ENCODE measurements around the gene BAIAP2L1. TPM values are rescaled to one million over a fixed set of nuclear protein-coding genes. Genes with fewer than 3 reads are reported as not detected.

BAIAP2L1 gene
- polyA plus RNA-seq, 4 donors = 23.8 to 51.4 (median 33.1) TPM

- FAIRE-seq = no peak
- no peak overlapping the region for H3K4me3 ChIP-seq (ENCODE audit: low read depth in 1 of 3, low read length in 3 of 3)
- H3K27me3 ChIP-seq (ENCODE audit: control insufficient read depth in 3 of 3, insufficient read depth in 3 of 3, low read length in 3 of 3) = no peaks in the 10 kb centered on the region
- 90 to 93% (median 93%) methylated on average over 8 of the region's 8 CpGs for WGBS, 3 donors
- peaks cover 0 to 42% (median 0%) of the 10 kb centered on the region in 3 donors for H3K36me3 ChIP-seq (ENCODE audit: control insufficient read depth in 3 of 3, insufficient read depth in 2 of 3, low read depth in 1 of 3, low read length in 3 of 3)
- H3K4me1 ChIP-seq (ENCODE audit: control insufficient read depth in 3 of 3, insufficient read depth in 2 of 3, low read depth in 1 of 3, low read length in 2 of 3) = peaks cover 0 to 22% (median 2%) of the 10 kb centered on the region in 3 donors
- H3K27ac ChIP-seq (ENCODE audit: low read depth in 1 of 3, low read length in 2 of 3) = no peak overlapping the region
- DNase-seq = no peak
- H3K9me3 ChIP-seq (ENCODE audit: control insufficient read depth in 2 of 2, insufficient read depth in 1 of 2, low read depth in 1 of 2, low read length in 1 of 2) = peaks cover 0 to 4% of the 10 kb centered on the region in 2 donors
These were observed 49.8 kb downstream of the BAIAP2L1 start for GRCh38 chr7:98351136-98351535.

DNA sequence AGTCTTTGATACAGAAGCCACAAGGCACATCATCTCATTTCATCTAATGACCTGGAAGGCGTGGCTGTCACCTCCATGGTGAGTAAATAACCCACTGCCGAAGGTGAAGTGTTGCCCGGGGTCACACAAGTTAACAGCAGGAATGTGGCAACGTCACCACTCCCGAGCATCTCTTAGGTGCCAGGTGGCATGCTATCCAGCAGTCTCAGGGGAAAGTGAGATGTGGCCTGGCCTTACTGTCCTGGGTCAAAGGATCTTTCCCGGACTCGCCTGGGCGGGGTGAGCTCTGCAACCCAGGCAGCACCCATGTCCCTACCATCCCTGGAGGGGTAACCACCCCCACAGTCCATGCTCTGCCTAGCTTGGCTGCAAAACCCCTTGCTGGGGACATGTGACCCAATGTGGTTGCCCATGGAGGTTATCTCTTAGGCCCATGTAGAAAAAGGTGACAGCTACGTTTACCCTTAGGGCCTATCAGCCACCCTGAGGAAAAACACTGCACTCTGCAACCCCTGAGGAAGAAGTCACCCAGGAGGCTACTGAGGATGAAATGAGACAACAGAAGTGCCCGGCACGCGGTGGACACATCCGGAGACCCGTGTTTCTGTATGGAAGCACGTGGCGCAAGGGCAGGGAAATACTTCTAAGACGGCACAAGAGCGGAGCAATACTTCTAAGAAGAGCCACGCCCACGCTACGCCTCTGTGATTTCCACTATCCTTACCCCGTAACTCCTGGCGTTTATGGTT is 52.0 kb downstream of the BAIAP2L1 start:
- peak overlapping the region in 2 of 3 donors; percentile 3 to 55 for H3K27ac ChIP-seq (ENCODE audit: low read depth in 1 of 3, low read length in 2 of 3)

DNA sequence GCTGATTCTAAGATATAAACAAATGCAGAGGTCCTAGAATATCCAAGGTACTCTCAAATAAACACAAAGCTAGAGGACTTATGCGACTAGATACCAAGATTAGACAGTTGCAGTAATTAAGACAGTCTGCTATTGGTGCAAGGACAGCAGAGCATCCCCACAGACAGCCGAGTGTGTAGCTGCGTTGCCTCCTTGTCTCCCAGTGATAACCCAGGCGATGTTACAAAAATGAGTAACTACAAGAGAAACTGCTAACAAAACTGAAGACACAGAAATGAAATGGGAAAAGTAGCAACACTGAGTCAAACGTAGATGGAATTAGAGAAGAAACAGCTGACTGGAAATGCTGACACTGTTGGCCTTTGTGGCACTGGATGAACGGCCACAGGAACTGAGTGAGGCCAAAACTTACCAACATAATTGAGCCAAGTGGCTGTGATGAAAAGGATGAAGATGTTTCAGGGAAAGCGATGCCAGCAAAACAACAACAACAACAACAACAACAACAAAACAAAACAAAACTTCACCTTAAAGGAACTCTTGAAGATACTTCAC is 54.3 kb downstream of the BAIAP2L1 start:
- no peak for FAIRE-seq
- no peak overlapping the region for H3K27ac ChIP-seq (ENCODE audit: low read depth in 1 of 3, low read length in 2 of 3)
- H3K4me3 ChIP-seq (ENCODE audit: low read depth in 1 of 3, low read length in 3 of 3) = no peak overlapping the region
- no peaks in the 10 kb centered on the region for H3K27me3 ChIP-seq (ENCODE audit: control insufficient read depth in 3 of 3, insufficient read depth in 3 of 3, low read length in 3 of 3)
- H3K4me1 ChIP-seq (ENCODE audit: control insufficient read depth in 3 of 3, insufficient read depth in 2 of 3, low read depth in 1 of 3, low read length in 2 of 3) = peaks cover 0 to 11% (median 0%) of the 10 kb centered on the region in 3 donors
- H3K36me3 ChIP-seq (ENCODE audit: control insufficient read depth in 3 of 3, insufficient read depth in 2 of 3, low read depth in 1 of 3, low read length in 3 of 3) = peaks cover 0 to 29% (median 0%) of the 10 kb centered on the region in 3 donors
- DNase-seq = no peak
- 65 to 79% (median 75%) methylated on average over 7 of the region's 7 CpGs for WGBS, 3 donors
- H3K9me3 ChIP-seq (ENCODE audit: control insufficient read depth in 2 of 2, insufficient read depth in 1 of 2, low read depth in 1 of 2, low read length in 1 of 2) = peaks cover 0 to 4% of the 10 kb centered on the region in 2 donors

More for the DNA sequence above, 52.0 kb downstream of the BAIAP2L1 start:
- Histone ChIP-seq H3K4me1 (ENCODE audit: control insufficient read depth in 3 of 3, insufficient read depth in 2 of 3, low read depth in 1 of 3, low read length in 2 of 3) (peaks cover 0 to 7% (median 0%) of the 10 kb centered on the region in 3 donors), H3K27me3 (ENCODE audit: control insufficient read depth in 3 of 3, insufficient read depth in 3 of 3, low read length in 3 of 3) (no peaks in the 10 kb centered on the region), H3K9me3 (ENCODE audit: control insufficient read depth in 2 of 2, insufficient read depth in 1 of 2, low read depth in 1 of 2, low read length in 1 of 2) (peaks cover 0 to 4% of the 10 kb centered on the region in 2 donors), H3K36me3 (ENCODE audit: control insufficient read depth in 3 of 3, insufficient read depth in 2 of 3, low read depth in 1 of 3, low read length in 3 of 3) (peaks cover 0 to 34% (median 0%) of the 10 kb centered on the region in 3 donors), H3K4me3 (ENCODE audit: low read depth in 1 of 3, low read length in 3 of 3) (no peak overlapping the region)
- DNase-seq (peak; percentile 53 to 88), FAIRE-seq (no peak)
- WGBS, 3 donors = 66 to 81% (median 75%) methylated on average over 23 of the region's 23 CpGs

- Histone ChIP-seq H3K9me3 (ENCODE audit: control insufficient read depth in 2 of 2, insufficient read depth in 1 of 2, low read depth in 1 of 2, low read length in 1 of 2) (peaks cover 0 to 4% of the 10 kb centered on the region in 2 donors), H3K36me3 (ENCODE audit: control insufficient read depth in 3 of 3, insufficient read depth in 2 of 3, low read depth in 1 of 3, low read length in 3 of 3) (peaks cover 0 to 8% (median 0%) of the 10 kb centered on the region in 3 donors), H3K4me1 (ENCODE audit: control insufficient read depth in 3 of 3, insufficient read depth in 2 of 3, low read depth in 1 of 3, low read length in 2 of 3) (peaks cover 0 to 8% (median 0%) of the 10 kb centered on the region in 3 donors), H3K27ac (ENCODE audit: low read depth in 1 of 3, low read length in 2 of 3) (no peak overlapping the region), H3K4me3 (ENCODE audit: low read depth in 1 of 3, low read length in 3 of 3) (no peak overlapping the region), H3K27me3 (ENCODE audit: control insufficient read depth in 3 of 3, insufficient read depth in 3 of 3, low read length in 3 of 3) (no peaks in the 10 kb centered on the region)
- DNase-seq (no peak), FAIRE-seq (no peak)
- WGBS, 3 donors = 60 to 75% (median 64%) methylated on average over 3 of the region's 3 CpGs
These were observed 59.8 kb downstream of the BAIAP2L1 start for GRCh38 chr7:98341106-98341505.

- Histone ChIP-seq H3K4me3 (ENCODE audit: low read depth in 1 of 3, low read length in 3 of 3) (no peak overlapping the region), H3K36me3 (ENCODE audit: control insufficient read depth in 3 of 3, insufficient read depth in 2 of 3, low read depth in 1 of 3, low read length in 3 of 3) (peaks cover 0 to 8% (median 0%) of the 10 kb centered on the region in 3 donors), H3K27ac (ENCODE audit: low read depth in 1 of 3, low read length in 2 of 3) (no peak overlapping the region), H3K9me3 (ENCODE audit: control insufficient read depth in 2 of 2, insufficient read depth in 1 of 2, low read depth in 1 of 2, low read length in 1 of 2) (peaks cover 0 to 4% of the 10 kb centered on the region in 2 donors), H3K27me3 (ENCODE audit: control insufficient read depth in 3 of 3, insufficient read depth in 3 of 3, low read length in 3 of 3) (no peaks in the 10 kb centered on the region), H3K4me1 (ENCODE audit: control insufficient read depth in 3 of 3, insufficient read depth in 2 of 3, low read depth in 1 of 3, low read length in 2 of 3) (peaks cover 0 to 8% (median 0%) of the 10 kb centered on the region in 3 donors)
- FAIRE-seq (no peak), DNase-seq (no peak)
- WGBS, 3 donors = 94 to 96% (median 95%) methylated on average over 3 of the region's 3 CpGs
These were observed 61.8 kb downstream of the BAIAP2L1 start for GRCh38 chr7:98339043-98339442.

DNA sequence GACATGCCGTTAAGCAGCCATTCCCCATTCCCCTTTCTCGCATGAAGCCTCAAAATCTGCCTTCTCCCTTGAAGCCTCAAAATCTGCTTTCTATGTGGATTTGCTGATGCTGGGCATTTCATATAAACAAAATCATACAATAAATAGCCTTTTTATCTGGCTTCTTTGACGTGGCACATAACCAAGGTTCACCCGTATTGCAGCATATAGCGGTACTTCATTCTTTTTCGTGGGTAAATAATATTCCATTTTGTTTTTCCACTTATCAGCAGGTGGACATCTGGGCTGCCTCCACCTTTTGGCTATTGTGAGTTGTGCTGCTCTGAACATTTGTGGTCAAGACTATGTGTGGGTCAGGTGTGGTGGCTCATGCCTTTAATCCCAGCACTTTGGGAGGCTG is 62.4 kb downstream of the BAIAP2L1 start:
- no peak for FAIRE-seq
- Histone ChIP-seq H3K36me3 (ENCODE audit: control insufficient read depth in 3 of 3, insufficient read depth in 2 of 3, low read depth in 1 of 3, low read length in 3 of 3) (peaks cover 0 to 6% (median 0%) of the 10 kb centered on the region in 3 donors), H3K27me3 (ENCODE audit: control insufficient read depth in 3 of 3, insufficient read depth in 3 of 3, low read length in 3 of 3) (no peaks in the 10 kb centered on the region), H3K27ac (ENCODE audit: low read depth in 1 of 3, low read length in 2 of 3) (no peak overlapping the region), H3K9me3 (ENCODE audit: control insufficient read depth in 2 of 2, insufficient read depth in 1 of 2, low read depth in 1 of 2, low read length in 1 of 2) (peaks cover 0 to 4% of the 10 kb centered on the region in 2 donors), H3K4me1 (ENCODE audit: control insufficient read depth in 3 of 3, insufficient read depth in 2 of 3, low read depth in 1 of 3, low read length in 2 of 3) (peaks cover 0 to 5% (median 0%) of the 10 kb centered on the region in 3 donors), H3K4me3 (ENCODE audit: low read depth in 1 of 3, low read length in 3 of 3) (no peak overlapping the region)
- no peak for DNase-seq
- 92 to 94% (median 94%) methylated on average over 6 of the region's 6 CpGs for whole genome bisulfite sequencing, 3 donors

DNA sequence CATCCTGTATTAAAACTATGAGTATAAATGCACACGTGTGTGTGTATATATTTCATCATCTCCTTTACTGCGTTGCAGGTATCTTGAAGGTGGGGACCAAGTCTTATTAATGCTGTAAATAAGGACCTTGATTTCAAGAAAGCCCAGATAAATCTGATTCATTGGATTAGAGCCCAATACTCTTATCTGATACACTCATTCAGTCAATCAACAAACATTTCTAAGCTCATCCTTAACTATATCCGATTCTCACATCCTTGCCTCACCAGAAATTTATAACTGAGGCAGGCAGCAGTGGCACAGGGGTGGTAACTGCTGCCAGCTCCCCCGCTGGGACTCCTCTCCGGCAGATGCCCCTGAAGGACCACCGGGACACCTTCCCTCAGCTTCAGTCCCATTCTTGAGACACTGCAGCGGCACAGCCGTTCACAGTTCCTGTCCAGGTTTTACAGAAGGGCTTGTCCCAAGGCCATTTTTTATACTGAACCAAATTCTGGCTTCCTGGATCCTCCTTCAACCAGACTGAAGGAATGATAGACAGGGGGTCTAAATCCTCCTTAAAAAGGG is 65.4 kb downstream of the BAIAP2L1 start:
- Histone ChIP-seq H3K4me1 (ENCODE audit: control insufficient read depth in 3 of 3, insufficient read depth in 2 of 3, low read depth in 1 of 3, low read length in 2 of 3) (no peaks in the 10 kb centered on the region), H3K27ac (ENCODE audit: low read depth in 1 of 3, low read length in 2 of 3) (no peak overlapping the region), H3K4me3 (ENCODE audit: low read depth in 1 of 3, low read length in 3 of 3) (no peak overlapping the region), H3K9me3 (ENCODE audit: control insufficient read depth in 2 of 2, insufficient read depth in 1 of 2, low read depth in 1 of 2, low read length in 1 of 2) (peaks cover 0 to 8% of the 10 kb centered on the region in 2 donors), H3K36me3 (ENCODE audit: control insufficient read depth in 3 of 3, insufficient read depth in 2 of 3, low read depth in 1 of 3, low read length in 3 of 3) (peaks cover 0 to 12% (median 2%) of the 10 kb centered on the region in 3 donors), H3K27me3 (ENCODE audit: control insufficient read depth in 3 of 3, insufficient read depth in 3 of 3, low read length in 3 of 3) (no peaks in the 10 kb centered on the region)
- DNase-seq (no peak), FAIRE-seq (no peak)
- WGBS, 3 donors = 85 to 92% (median 91%) methylated on average over 8 of the region's 8 CpGs

DNA sequence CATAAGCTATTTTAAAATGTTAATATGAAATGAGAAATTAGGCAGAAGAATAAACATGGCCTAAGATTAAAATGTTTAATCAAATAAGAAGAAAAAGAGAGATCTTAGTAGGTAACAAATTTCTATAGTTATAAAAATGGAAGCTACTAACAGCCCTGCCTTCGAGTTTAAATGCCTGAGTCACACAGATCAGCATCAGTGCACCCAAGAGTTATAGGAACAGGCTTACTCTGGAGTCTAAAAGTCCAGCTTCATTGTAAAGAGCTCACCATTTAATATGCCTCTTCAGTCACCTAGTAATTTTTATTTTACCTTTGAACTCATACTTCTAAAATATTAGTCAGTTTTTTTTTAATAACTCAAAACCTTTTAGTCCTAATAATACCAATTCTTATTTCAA is 66.8 kb downstream of the BAIAP2L1 start:
- peak overlapping the region in 1 of 3 donors; percentile 33 for H3K27ac ChIP-seq (ENCODE audit: low read depth in 1 of 3, low read length in 2 of 3)
- FAIRE-seq = no peak
- peaks cover 0 to 7% (median 2%) of the 10 kb centered on the region in 3 donors for H3K36me3 ChIP-seq (ENCODE audit: control insufficient read depth in 3 of 3, insufficient read depth in 2 of 3, low read depth in 1 of 3, low read length in 3 of 3)
- peak; percentile 50 for DNase-seq
- no peaks in the 10 kb centered on the region for H3K27me3 ChIP-seq (ENCODE audit: control insufficient read depth in 3 of 3, insufficient read depth in 3 of 3, low read length in 3 of 3)
- 31 to 58% (median 35%) methylated on average over 1 of the region's 1 CpG for WGBS, 3 donors
- H3K9me3 ChIP-seq (ENCODE audit: control insufficient read depth in 2 of 2, insufficient read depth in 1 of 2, low read depth in 1 of 2, low read length in 1 of 2) = peaks cover 0 to 5% of the 10 kb centered on the region in 2 donors
- H3K4me3 ChIP-seq (ENCODE audit: low read depth in 1 of 3, low read length in 3 of 3) = no peak overlapping the region
- H3K4me1 ChIP-seq (ENCODE audit: control insufficient read depth in 3 of 3, insufficient read depth in 2 of 3, low read depth in 1 of 3, low read length in 2 of 3) = peaks cover 0 to 4% (median 0%) of the 10 kb centered on the region in 3 donors

Data from small intestine (tissue), 7 donors.